Smooth muscle cell (in vitro differentiated cells): ENCODE measurements around the gene PTPN18. TPM values are rescaled to one million over a fixed set of nuclear protein-coding genes. Genes with fewer than 3 reads are reported as not detected.

Source experiments
- DNase-seq: peaks from one replicate; lab custom pipeline; 2025; ENCODE audit not compliant: unreplicated experiment; lab: John Stamatoyannopoulos, UW
- H2AFZ ChIP-seq: fragments of 200-600 bp; sonication (generic); 2 replicates; pipeline ENCODE4 v1.6.0; 2016; ENCODE audit warnings: antibody characterized with exemption, low read depth, mild to moderate bottlenecking
- H3F3A ChIP-seq: fragments of 200-600 bp; sonication (generic); 2 replicates; pipeline ENCODE4 v1.6.0; 2017; ENCODE audit warnings: antibody characterized with exemption, low read depth
- H3K27ac ChIP-seq: fragments of 200-600 bp; sonication (generic); 2 replicates; pipeline ENCODE4 v1.5.1; 2016; ENCODE audit warnings: low read depth, mild to moderate bottlenecking
- H3K27me3 ChIP-seq: fragments of 200-600 bp; sonication (generic); 2 replicates; pipeline ENCODE4 v1.6.1; 2016; ENCODE audit warnings: low read depth, mild to moderate bottlenecking
- H3K36me3 ChIP-seq: fragments of 200-600 bp; sonication (generic); 2 replicates; pipeline ENCODE4 v1.5.1; 2016; ENCODE audit warnings: low read depth
- H3K4me1 ChIP-seq: fragments of 200-600 bp; sonication (generic); 2 replicates; pipeline ENCODE4 v1.5.1; 2016; ENCODE audit warnings: low read depth
- H3K4me2 ChIP-seq: fragments of 200-600 bp; sonication (generic); 2 replicates; pipeline ENCODE4 v1.6.0; 2016; ENCODE audit warnings: mild to moderate bottlenecking
- H3K4me3 ChIP-seq: fragments of 200-600 bp; sonication (generic); 2 replicates; pipeline ENCODE4 v1.5.1; 2016; ENCODE audit warnings: mild to moderate bottlenecking
- H3K79me2 ChIP-seq: fragments of 200-600 bp; sonication (generic); 2 replicates; pipeline ENCODE4 v1.6.0; 2016; ENCODE audit warnings: low read depth, mild to moderate bottlenecking
- H3K9ac ChIP-seq: fragments of 200-600 bp; sonication (generic); 2 replicates; pipeline ENCODE4 v1.6.0; 2016; ENCODE audit warnings: low read depth
- H3K9me3 ChIP-seq: fragments of 200-600 bp; sonication (generic); replicated peaks from 2 replicates; pipeline ENCODE4 v1.5.1; 2016; ENCODE audit warnings: low read depth
- H4K20me1 ChIP-seq: fragments of 200-600 bp; sonication (generic); 2 replicates; pipeline ENCODE4 v1.6.0; 2016; ENCODE audit warnings: low read depth
- WGBS: methylation state at CpG from one replicate; pipeline ENCODE4 v1.1.7; 2016; ENCODE audit warnings: low lambda C conversion rate; 5-methylcytosine and 5-hydroxymethylcytosine counted together
- polyA plus RNA-seq: library from polyadenylated mRNA; unstranded; fragments of >200 nt; fragmentation: Nextera tagmentation; extraction: Ambion mirVana; gene quantifications from 2 replicates; pipeline ENCODE4 v1.2.1, GENCODE V29; 2016
- total RNA-seq: library from RNA; depleted of rRNA; stranded (reverse); fragments of >200 nt; gene quantifications from 2 replicates; pipeline ENCODE4 v1.2.3, GENCODE V29; 2014
- TF ChIP-seq, protein P1 (sequence below): fragments of 200-600 bp; sonication (generic); IDR thresholded peaks from 2 replicates; pipeline ENCODE4 v1.5.1; 2017; ENCODE audit warnings: borderline replicate concordance, mild to moderate bottlenecking, antibody characterized with exemption; ENCODE audit not compliant: insufficient read depth, poor library complexity, severe bottlenecking

PTPN18 gene
- total and polyA plus RNA-seq, 2 experiments from 2014 or later, result 4.4 to 10.2 TPM

DNA sequence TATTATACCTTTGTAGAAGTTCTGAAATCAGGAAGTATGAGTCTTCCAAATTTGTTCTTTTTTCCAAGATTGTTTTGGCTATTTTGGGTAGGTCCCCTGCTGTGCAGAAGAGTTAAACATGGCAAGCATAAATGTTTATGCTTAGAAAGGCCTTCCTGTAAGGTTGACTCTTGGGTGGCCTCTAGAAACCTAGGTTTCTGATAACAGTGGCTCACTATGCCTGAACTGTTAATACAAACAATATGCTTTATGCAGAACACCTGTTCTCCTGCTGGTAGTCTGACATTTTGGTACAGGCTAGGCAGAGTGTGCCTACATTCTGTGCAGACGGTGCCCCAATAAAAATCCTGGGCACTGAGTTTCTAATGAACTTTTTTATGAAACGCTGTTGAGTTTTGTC, 10.1 kb downstream of the PTPN18 start:
- TF ChIP-seq, protein P1, sequence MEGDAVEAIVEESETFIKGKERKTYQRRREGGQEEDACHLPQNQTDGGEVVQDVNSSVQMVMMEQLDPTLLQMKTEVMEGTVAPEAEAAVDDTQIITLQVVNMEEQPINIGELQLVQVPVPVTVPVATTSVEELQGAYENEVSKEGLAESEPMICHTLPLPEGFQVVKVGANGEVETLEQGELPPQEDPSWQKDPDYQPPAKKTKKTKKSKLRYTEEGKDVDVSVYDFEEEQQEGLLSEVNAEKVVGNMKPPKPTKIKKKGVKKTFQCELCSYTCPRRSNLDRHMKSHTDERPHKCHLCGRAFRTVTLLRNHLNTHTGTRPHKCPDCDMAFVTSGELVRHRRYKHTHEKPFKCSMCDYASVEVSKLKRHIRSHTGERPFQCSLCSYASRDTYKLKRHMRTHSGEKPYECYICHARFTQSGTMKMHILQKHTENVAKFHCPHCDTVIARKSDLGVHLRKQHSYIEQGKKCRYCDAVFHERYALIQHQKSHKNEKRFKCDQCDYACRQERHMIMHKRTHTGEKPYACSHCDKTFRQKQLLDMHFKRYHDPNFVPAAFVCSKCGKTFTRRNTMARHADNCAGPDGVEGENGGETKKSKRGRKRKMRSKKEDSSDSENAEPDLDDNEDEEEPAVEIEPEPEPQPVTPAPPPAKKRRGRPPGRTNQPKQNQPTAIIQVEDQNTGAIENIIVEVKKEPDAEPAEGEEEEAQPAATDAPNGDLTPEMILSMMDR, result no peak
- H3K27me3 ChIP-seq, result no peaks in the 10 kb centered on the region
- no peaks in the 10 kb centered on the region for H3F3A ChIP-seq
- DNase-seq, result no peak
- no peak overlapping the region for H3K9ac ChIP-seq
- H3K4me2 ChIP-seq, result no peak overlapping the region
- no peak overlapping the region for H3K27ac ChIP-seq
- no peak overlapping the region for H2AFZ ChIP-seq
- H3K79me2 ChIP-seq, result no peaks in the 10 kb centered on the region
- no peaks in the 10 kb centered on the region for H3K4me1 ChIP-seq
- H3K36me3 ChIP-seq, result no peaks in the 10 kb centered on the region
- H3K4me3 ChIP-seq, result no peak overlapping the region
- WGBS, result 90% methylated on average over 2 of the region's 2 CpGs
- H3K9me3 ChIP-seq, result no peaks in the 10 kb centered on the region
- H4K20me1 ChIP-seq, result no peaks in the 10 kb centered on the region

DNA sequence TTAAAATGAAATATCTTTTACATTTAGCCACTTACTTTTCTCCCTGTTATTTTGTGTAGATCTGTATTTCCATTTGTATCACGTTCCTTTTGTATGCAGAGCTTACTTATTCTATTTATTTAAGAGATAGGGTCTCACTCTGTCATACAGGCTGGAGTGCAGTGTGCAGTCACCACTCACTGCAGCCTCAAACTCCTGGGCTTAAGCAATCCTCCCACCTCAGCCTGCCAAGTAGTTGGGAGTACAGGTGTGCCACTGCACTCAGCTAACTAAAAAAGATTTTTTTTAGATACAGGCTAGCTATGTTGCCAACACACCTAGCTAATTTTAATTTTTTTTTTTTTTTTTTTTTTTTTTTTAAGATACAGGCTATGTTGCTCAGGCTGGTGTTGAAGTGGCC, 10.9 kb downstream of the PTPN18 start:
- Histone ChIP-seq H3K9ac (no peak overlapping the region), H3K4me2 (no peak overlapping the region), H3K36me3 (no peaks in the 10 kb centered on the region), H3K27me3 (no peaks in the 10 kb centered on the region), H3K9me3 (no peaks in the 10 kb centered on the region), H4K20me1 (no peaks in the 10 kb centered on the region), H3K4me1 (peaks cover 6% of the 10 kb centered on the region), H3F3A (no peaks in the 10 kb centered on the region), H2AFZ (no peak overlapping the region), H3K79me2 (peaks cover 5% of the 10 kb centered on the region), H3K27ac (no peak overlapping the region), H3K4me3 (no peak overlapping the region)
- 75% methylated on average over 1 of the region's 1 CpG for WGBS
- TF ChIP-seq, protein P1, result no peak
- DNase-seq, result no peak

DNA sequence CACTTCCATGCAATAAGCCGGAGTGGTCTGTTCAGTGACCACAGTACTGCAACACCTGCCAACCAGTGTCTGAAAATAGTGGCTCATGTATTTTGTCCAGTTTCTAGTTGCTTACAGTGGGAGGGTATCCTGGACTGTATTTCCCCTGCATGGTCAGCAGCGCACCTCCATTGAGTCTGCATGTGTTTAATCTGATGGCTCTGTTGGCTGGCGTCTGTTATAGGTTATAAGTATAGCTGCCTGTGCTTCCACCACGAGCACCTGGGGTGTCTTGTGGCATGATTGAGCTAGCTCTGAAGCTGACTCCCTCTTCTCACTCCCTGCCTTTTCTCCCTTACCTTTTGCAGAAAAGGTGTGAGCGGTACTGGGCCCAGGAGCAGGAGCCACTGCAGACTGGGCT, 12.9 kb downstream of the PTPN18 start:
- Histone ChIP-seq H3K4me2 (no peak overlapping the region), H3K4me1 (peaks cover 11% of the 10 kb centered on the region), H3K27me3 (no peaks in the 10 kb centered on the region), H3K4me3 (no peak overlapping the region), H2AFZ (no peak overlapping the region), H3K36me3 (no peaks in the 10 kb centered on the region), H4K20me1 (no peaks in the 10 kb centered on the region), H3K27ac (no peak overlapping the region), H3K9ac (no peak overlapping the region), H3F3A (no peaks in the 10 kb centered on the region), H3K9me3 (no peaks in the 10 kb centered on the region), H3K79me2 (peaks cover 17% of the 10 kb centered on the region)
- WGBS, result 89% methylated on average over 5 of the region's 5 CpGs
- TF ChIP-seq, protein P1, result no peak
- no peak for DNase-seq

DNA sequence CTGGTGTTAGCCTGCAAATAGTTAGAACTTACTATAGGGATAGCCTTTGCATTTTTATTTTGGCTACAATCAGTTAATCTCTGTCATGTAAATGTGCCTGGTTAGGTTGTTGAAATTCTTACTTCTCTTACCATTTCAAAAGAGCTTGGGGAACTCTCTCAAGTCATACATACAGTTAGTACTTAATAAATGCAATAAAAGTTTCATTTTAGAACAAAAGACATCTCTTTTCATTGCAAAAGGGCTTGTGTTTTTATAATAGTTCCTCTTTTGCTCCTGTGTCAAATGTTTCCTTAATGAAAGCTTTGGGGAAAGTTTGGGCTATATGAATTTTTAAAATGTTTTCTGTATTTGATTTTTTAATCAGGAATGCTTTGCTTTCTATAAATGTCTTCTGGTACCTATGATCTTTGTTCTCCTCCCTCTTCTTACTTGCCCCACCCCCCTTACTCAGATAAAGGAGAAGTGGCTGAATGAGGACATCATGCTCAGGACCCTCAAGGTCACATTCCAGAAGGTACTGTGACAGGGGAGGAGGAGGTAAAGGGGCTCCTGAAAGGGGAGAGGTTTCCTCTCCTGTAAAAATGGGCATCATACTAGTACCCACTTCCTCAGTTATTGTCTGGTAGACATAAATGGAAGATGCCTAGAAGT, 13.6 kb downstream of the PTPN18 start:
- Histone ChIP-seq H3F3A (no peaks in the 10 kb centered on the region), H2AFZ (no peak overlapping the region), H3K27ac (no peak overlapping the region), H3K27me3 (no peaks in the 10 kb centered on the region), H3K36me3 (no peaks in the 10 kb centered on the region), H3K4me2 (no peak overlapping the region), H3K9ac (no peak overlapping the region), H4K20me1 (no peaks in the 10 kb centered on the region), H3K4me3 (no peak overlapping the region), H3K79me2 (peaks cover 18% of the 10 kb centered on the region), H3K4me1 (peaks cover 11% of the 10 kb centered on the region), H3K9me3 (no peaks in the 10 kb centered on the region)
- no peak for DNase-seq
- TF ChIP-seq, protein P1, result no peak
